Measurements from ENCODE around the gene TRAM1L1.

TRAM1L1 gene

GRCh38 chr4:117084866-117085701 is at the start of gene TRAM1L1:
Gene TRAM1L1 (minus strand): TSS chr4:117085576. CDS start chr4:117085393, 183 bp downstream.
- DNase-seq: peak; percentile 3

GRCh38 chr4:117134386-117134785 is 49.0 kb upstream of the TRAM1L1 start:
- peak; percentile 44 for DNase-seq

GRCh38 chr4:117096886-117097285 is 11.5 kb upstream of the TRAM1L1 start:
- no peak for DNase-seq

- DNase-seq: no peak
These were observed 11.1 kb upstream of the TRAM1L1 start for GRCh38 chr4:117096462-117096861.

GRCh38 chr4:117093571-117093970 is 8.2 kb upstream of the TRAM1L1 start:
- DNase-seq: no peak

- no peak for DNase-seq
These were observed 7.6 kb downstream of the TRAM1L1 start for GRCh38 chr4:117077760-117078159.

DNA sequence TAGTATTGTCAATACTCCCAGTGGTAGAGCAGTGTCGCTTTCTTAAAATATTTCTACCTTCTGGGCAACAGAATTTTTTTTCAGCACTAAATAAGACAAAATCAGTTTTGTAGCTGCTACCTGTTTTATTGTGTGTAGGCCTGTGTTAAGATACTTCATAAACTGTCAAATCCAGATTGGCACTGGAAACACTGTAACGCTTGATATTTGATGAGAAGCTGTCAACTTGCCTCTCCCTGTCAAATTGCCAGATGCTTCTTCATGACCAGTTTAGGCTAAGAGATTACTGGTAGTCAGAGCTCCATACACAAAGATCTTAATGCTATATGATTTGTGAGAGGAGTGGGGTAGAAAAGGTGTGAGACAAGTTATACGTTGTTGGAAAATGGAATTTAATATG is 17.3 kb downstream of the TRAM1L1 start:
- no peak for DNase-seq

DNA sequence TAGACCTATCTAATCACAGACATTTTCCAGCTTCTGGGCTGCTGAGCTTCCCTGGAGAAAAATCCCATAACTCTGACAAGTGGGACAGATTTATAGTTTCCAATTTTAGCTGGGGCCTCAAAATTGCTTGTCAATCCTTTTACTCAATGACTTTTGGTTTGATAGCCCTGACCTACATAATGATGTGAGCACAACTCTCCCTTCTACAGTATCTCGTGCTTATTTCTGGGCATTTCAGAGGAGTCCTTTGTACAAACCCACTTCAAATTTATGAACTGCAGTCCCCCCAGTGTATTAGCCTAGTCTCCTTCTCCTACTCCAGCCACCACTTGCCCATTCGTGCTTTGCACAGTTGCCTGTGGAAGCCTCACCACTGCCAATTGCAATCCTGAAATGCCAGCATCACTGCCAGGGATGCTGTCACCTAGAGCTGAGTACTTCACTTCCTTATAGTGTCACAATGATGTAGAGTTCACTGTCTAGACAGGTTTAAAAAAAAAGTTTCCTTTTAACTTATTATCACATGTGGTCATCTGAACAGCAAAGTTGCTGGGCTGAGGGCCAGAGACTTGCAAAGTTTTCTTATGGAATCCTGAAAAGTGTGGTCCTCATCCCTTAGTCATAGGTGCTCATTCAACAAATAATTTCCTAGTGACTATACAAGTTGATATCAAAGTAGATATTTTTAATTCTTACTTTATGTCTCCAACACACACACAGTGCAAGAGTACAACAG is 21.2 kb downstream of the TRAM1L1 start:
- DNase-seq: no peak

- no peak for DNase-seq
These were observed 42.4 kb downstream of the TRAM1L1 start for GRCh38 chr4:117042962-117043361.
